Panc1 (cell line): ENCODE results near the gene IGLON5.

ENCODE experiments used
- POLR2AphosphoS5 ChIP-seq: IDR thresholded peaks from 2 replicates; pipeline ENCODE4 v1.6.1; 2012; ENCODE audit warnings: mild to moderate bottlenecking, low read depth, low read length, moderate library complexity
- REST ChIP-seq, 2 experiments: IDR thresholded peaks; 2 replicates each; pipeline ENCODE4 v1.6.1; 2011 to 2012; ENCODE audit warnings: low read depth in 2 of 2, control low read depth in 1 of 2, low read length in 1 of 2, mild to moderate bottlenecking in 1 of 2, moderate library complexity in 1 of 2; ENCODE audit not compliant: insufficient read depth in 1 of 2
- SIN3A ChIP-seq: IDR thresholded peaks from 2 replicates; pipeline ENCODE4 v1.6.1; 2012; ENCODE audit warnings: low read depth, mild to moderate bottlenecking, low read length, moderate library complexity, borderline replicate concordance; ENCODE audit not compliant: insufficient read depth
- TCF7L2 ChIP-seq: IDR thresholded peaks from 2 replicates; pipeline ENCODE4 v1.6.1; 2011; ENCODE audit warnings: mild to moderate bottlenecking, low read depth, low read length, inconsistent platforms
- TF ChIP-seq, protein P1 (sequence below): fragments of 450-650 bp; IDR thresholded peaks from 2 replicates; pipeline ENCODE4 v1.5.1; 2017; ENCODE audit warnings: mild to moderate bottlenecking

GRCh38 chr19:51333836-51334460, 22.5 kb downstream of the IGLON5 start:
- TF ChIP-seq SIN3A, result no peak
- no peak for TF ChIP-seq POLR2AphosphoS5
- TF ChIP-seq, protein P1, sequence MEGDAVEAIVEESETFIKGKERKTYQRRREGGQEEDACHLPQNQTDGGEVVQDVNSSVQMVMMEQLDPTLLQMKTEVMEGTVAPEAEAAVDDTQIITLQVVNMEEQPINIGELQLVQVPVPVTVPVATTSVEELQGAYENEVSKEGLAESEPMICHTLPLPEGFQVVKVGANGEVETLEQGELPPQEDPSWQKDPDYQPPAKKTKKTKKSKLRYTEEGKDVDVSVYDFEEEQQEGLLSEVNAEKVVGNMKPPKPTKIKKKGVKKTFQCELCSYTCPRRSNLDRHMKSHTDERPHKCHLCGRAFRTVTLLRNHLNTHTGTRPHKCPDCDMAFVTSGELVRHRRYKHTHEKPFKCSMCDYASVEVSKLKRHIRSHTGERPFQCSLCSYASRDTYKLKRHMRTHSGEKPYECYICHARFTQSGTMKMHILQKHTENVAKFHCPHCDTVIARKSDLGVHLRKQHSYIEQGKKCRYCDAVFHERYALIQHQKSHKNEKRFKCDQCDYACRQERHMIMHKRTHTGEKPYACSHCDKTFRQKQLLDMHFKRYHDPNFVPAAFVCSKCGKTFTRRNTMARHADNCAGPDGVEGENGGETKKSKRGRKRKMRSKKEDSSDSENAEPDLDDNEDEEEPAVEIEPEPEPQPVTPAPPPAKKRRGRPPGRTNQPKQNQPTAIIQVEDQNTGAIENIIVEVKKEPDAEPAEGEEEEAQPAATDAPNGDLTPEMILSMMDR, result no peak
- TF ChIP-seq REST (IDR thresholded peaks at IDR 0.05; ENCODE audit: insufficient read depth in 1 of 2, low read depth in 2 of 2, low read length in 1 of 2), result no peak
- TF ChIP-seq TCF7L2, result no peak
